HFFc6 (cell line): Measurements from ENCODE around the gene SH3RF3. TPM values are rescaled to one million over a fixed set of nuclear protein-coding genes. Genes with fewer than 3 reads are reported as not detected.

ENCODE experiments used
- DNase-seq: peaks from one replicate; pipeline ENCODE4 v3.0.0-alpha.2; 2018
- H3K27ac Mint-ChIP-seq: 2 replicates; pipeline ENCODE4 v1.8.0; 2020; ENCODE audit warnings: mild to moderate bottlenecking, mixed read lengths
- H3K27me3 Mint-ChIP-seq: 2 replicates; pipeline ENCODE4 v1.8.0; 2021; ENCODE audit warnings: mild to moderate bottlenecking, moderate library complexity, mixed read lengths; ENCODE audit not compliant: insufficient read depth
- H3K36me3 Mint-ChIP-seq: 2 replicates; pipeline ENCODE4 v1.8.0; 2021; ENCODE audit warnings: low read depth, mixed read lengths
- H3K4me1 Mint-ChIP-seq: 2 replicates; pipeline ENCODE4 v1.8.0; 2020; ENCODE audit warnings: low read depth, mixed read lengths
- H3K4me3 Mint-ChIP-seq: 2 replicates; pipeline ENCODE4 v1.8.0; 2020; ENCODE audit warnings: mild to moderate bottlenecking, moderate library complexity, mixed read lengths
- H3K9me3 Mint-ChIP-seq: 2 replicates; pipeline ENCODE4 v1.8.0; 2020; ENCODE audit warnings: mild to moderate bottlenecking, mixed read lengths
- CTCF ChIP-seq: fragments of 200-600 bp; sonication (generic); IDR thresholded peaks from 2 replicates; pipeline ENCODE4 v1.5.0; 2021; ENCODE audit warnings: antibody characterized with exemption, mild to moderate bottlenecking
- total RNA-seq, 6 experiments: library from RNA; stranded (reverse); fragmentation: NEBNext Ultra II Directional; extraction: Animal tissue kit (Norgen Biotek cat#: 25700); gene quantifications; 2 replicates in 1 of 6; 3 replicates in 5 of 6; pipeline ENCODE4 v1.2.3, GENCODE V29; 2021

Gene SH3RF3
- total RNA-seq, 6 experiments from 2014 or later, result 2.4 to 4.4 (median 3.7) TPM

GRCh38 chr2:109372614-109373013 is 243.6 kb downstream of the SH3RF3 start:
- no peak overlapping the region for H3K4me3 Mint-ChIP-seq

GRCh38 chr2:109373791-109374547 is 245.0 kb downstream of the SH3RF3 start:
- Mint-ChIP-seq H3K4me3 (no peak overlapping the region), H3K36me3 (no peaks in the 10 kb centered on the region), H3K4me1 (peaks cover 32% of the 10 kb centered on the region), H3K27ac (no peak overlapping the region), H3K27me3 (peaks cover 8% of the 10 kb centered on the region), H3K9me3 (no peaks in the 10 kb centered on the region)
- DNase-seq, result no peak
- TF ChIP-seq CTCF, result no peak

More at GRCh38 chr2:109372614-109373013, 243.6 kb downstream of the SH3RF3 start:
- peaks cover 20% of the 10 kb centered on the region for H3K4me1 Mint-ChIP-seq
- H3K36me3 Mint-ChIP-seq, result no peaks in the 10 kb centered on the region
- peaks cover 8% of the 10 kb centered on the region for H3K27me3 Mint-ChIP-seq
- no peak for TF ChIP-seq CTCF
- no peak for DNase-seq
- no peak overlapping the region for H3K27ac Mint-ChIP-seq
- no peaks in the 10 kb centered on the region for H3K9me3 Mint-ChIP-seq

- Mint-ChIP-seq H3K9me3 (no peaks in the 10 kb centered on the region), H3K27me3 (peaks cover 9% of the 10 kb centered on the region), H3K4me1 (peaks cover 32% of the 10 kb centered on the region), H3K36me3 (no peaks in the 10 kb centered on the region), H3K27ac (no peak overlapping the region), H3K4me3 (no peak overlapping the region)
- no peak for DNase-seq
- no peak for TF ChIP-seq CTCF
Measured at GRCh38 chr2:109374548-109375130, 245.6 kb downstream of the SH3RF3 start.

GRCh38 chr2:109375131-109375561 is 246.1 kb downstream of the SH3RF3 start:
- no peak for TF ChIP-seq CTCF
- H3K36me3 Mint-ChIP-seq, result no peaks in the 10 kb centered on the region
- H3K27ac Mint-ChIP-seq, result no peak overlapping the region
- peaks cover 10% of the 10 kb centered on the region for H3K27me3 Mint-ChIP-seq
- H3K9me3 Mint-ChIP-seq, result no peaks in the 10 kb centered on the region
- H3K4me1 Mint-ChIP-seq, result peaks cover 32% of the 10 kb centered on the region
- no peak overlapping the region for H3K4me3 Mint-ChIP-seq
- DNase-seq, result no peak

GRCh38 chr2:109375656-109376055 is 246.7 kb downstream of the SH3RF3 start:
- H3K4me1 Mint-ChIP-seq, result peaks cover 33% of the 10 kb centered on the region
- DNase-seq, result no peak
- peaks cover 9% of the 10 kb centered on the region for H3K27me3 Mint-ChIP-seq
- no peaks in the 10 kb centered on the region for H3K36me3 Mint-ChIP-seq
- no peaks in the 10 kb centered on the region for H3K9me3 Mint-ChIP-seq
- no peak overlapping the region for H3K4me3 Mint-ChIP-seq
- peak overlapping the region; percentile 1; the same call in 1 of the 2 replicates for H3K27ac Mint-ChIP-seq
- TF ChIP-seq CTCF, result no peak
